Muscle layer of colon (tissue), 2 donors: ENCODE results near the gene YBX1.

Experiments used
- H3K27ac ChIP-seq: one replicate; pipeline ENCODE4 v1.7.0; 2013; ENCODE audit warnings: low read depth, mild to moderate bottlenecking, low read length, moderate library complexity
- H3K27me3 ChIP-seq, 2 donors: one replicate each; pipeline ENCODE4 v1.7.0; 2013; ENCODE audit warnings: low read length in 2 of 2, mild to moderate bottlenecking in 2 of 2; ENCODE audit not compliant: insufficient read depth in 2 of 2, control insufficient read depth in 1 of 2
- H3K36me3 ChIP-seq: one replicate; pipeline ENCODE4 v1.7.0; 2013; ENCODE audit warnings: mild to moderate bottlenecking, low read length; ENCODE audit not compliant: insufficient read depth
- H3K4me1 ChIP-seq: one replicate; pipeline ENCODE4 v1.7.0; 2013; ENCODE audit warnings: mild to moderate bottlenecking, low read length; ENCODE audit not compliant: insufficient read depth
- H3K4me3 ChIP-seq, 2 donors: one replicate each; pipeline ENCODE4 v1.7.0; 2013; ENCODE audit warnings: low read length in 2 of 2, low read depth in 1 of 2, mild to moderate bottlenecking in 1 of 2, moderate library complexity in 1 of 2
- H3K9ac ChIP-seq: one replicate; pipeline ENCODE4 v1.7.0; 2013; ENCODE audit warnings: low read length
- H3K9me3 ChIP-seq: one replicate; pipeline ENCODE4 v1.7.0; 2013; ENCODE audit warnings: mild to moderate bottlenecking, low read length
- donor health status: abdominal sarcoma.
- donor health status: Adenocarcinoma of cecum.

The YBX1 gene

GRCh38 chr1:42736571-42737200 is 54.5 kb downstream of the YBX1 start:
- Histone ChIP-seq H3K9ac (no peak overlapping the region), H3K4me3 (no peak overlapping the region), H3K36me3 (no peaks in the 10 kb centered on the region), H3K9me3 (no peaks in the 10 kb centered on the region), H3K27ac (no peak overlapping the region), H3K4me1 (no peaks in the 10 kb centered on the region), H3K27me3 (no peaks in the 10 kb centered on the region)

- Histone ChIP-seq H3K4me3 (no peak overlapping the region), H3K9ac (no peak overlapping the region), H3K27me3 (no peaks in the 10 kb centered on the region), H3K4me1 (no peaks in the 10 kb centered on the region), H3K36me3 (no peaks in the 10 kb centered on the region), H3K27ac (no peak overlapping the region), H3K9me3 (no peaks in the 10 kb centered on the region)
Observed at GRCh38 chr1:42737257-42737656, 55.0 kb downstream of the YBX1 start.

DNA sequence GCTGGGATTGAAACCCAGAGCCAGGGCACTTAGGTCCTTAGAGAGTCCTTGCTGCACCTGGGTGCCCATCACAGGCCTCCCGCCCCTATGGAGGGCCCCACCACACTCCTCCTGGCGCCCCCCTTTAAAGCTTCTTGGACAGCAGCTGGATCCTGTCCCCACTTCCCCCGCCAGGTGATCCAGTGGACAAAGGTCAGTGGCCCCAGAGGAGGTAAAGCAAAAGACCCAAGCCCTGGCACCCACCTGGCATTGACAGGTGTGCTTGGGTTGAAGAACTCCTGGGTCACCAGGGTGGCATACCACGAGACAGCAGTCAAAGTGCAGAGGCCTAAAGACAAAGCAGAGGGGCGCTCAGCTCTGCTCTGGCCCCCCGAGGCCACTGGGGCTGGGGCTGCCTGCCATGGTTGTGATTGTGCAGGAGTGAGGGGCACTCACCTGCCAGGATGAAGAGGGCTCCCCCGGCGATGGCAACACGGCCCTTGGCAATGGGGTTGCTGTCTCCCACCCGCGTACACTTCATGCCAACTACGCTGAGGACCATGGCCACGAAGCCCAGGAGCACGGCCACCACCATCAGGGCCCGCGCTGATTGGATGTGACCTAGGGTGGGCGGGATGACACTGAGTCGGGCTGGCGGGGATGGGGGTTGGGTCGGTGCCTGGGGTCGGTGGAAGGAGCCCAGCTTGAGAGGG is 55.9 kb downstream of the YBX1 start:
- no peaks in the 10 kb centered on the region for H3K36me3 ChIP-seq
- no peak overlapping the region for H3K27ac ChIP-seq
- no peaks in the 10 kb centered on the region for H3K27me3 ChIP-seq
- no peak overlapping the region for H3K9ac ChIP-seq
- no peaks in the 10 kb centered on the region for H3K9me3 ChIP-seq
- H3K4me3 ChIP-seq, result no peak overlapping the region
- no peaks in the 10 kb centered on the region for H3K4me1 ChIP-seq

GRCh38 chr1:42738678-42739226 is 56.5 kb downstream of the YBX1 start:
- H3K4me3 ChIP-seq, result no peak overlapping the region
- no peaks in the 10 kb centered on the region for H3K4me1 ChIP-seq
- H3K9ac ChIP-seq, result no peak overlapping the region
- no peaks in the 10 kb centered on the region for H3K36me3 ChIP-seq
- no peaks in the 10 kb centered on the region for H3K27me3 ChIP-seq
- H3K27ac ChIP-seq, result no peak overlapping the region
- H3K9me3 ChIP-seq, result no peaks in the 10 kb centered on the region

DNA sequence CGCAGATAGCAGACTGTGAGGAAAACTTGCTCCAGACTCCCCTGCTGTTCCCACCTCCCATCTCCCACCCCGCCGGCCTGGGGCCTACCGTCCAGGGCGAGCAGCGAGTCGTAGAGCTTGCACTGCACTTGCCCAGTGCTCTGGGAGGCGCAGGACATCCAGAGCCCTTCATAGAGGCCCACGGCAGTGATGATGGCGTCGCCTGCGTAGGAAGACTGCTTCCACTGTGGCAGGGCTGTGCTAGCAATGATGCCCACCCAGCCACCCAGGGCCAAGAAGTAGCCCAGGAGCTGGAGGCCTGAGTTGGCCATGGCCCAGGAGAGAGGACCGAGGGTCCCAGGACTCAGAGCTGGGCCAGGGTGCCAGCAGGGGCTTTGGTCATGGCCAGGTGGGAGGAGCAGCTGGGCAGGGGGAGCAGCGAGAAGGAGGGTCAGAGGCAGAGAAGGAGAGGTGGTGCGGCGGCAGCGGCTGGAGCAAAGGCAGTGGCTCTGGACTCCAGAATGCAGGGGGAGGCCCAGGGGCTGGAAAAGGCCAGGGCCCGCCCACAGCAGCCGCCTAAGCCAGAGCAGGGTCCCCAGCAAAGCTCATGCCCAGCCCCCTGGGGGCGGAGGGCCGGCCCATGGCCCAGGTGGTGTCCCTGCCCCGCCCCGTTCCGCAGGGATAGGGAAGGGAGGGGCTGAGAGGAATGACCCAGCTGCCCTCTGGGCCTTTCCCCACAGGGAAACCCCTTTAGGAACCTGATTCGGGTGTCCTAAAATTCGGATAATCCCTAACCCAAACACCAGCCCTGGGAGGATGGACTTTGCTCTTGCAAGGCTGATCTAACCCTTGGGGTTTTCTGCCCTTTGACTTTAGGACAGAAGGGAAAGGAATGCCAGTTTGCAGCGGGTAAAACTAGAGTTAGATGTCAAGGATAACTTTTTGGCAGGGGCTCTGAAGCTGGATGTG is 57.8 kb downstream of the YBX1 start, which contains the start of gene CLDN19:
TSS of gene CLDN19 (minus strand) at position 484 of the 948 bp plus-strand sequence. CDS start at position 311, 173 bp downstream.
- Histone ChIP-seq H3K4me1 (no peaks in the 10 kb centered on the region), H3K9ac (no peak within 1 kb of the TSS), H3K36me3 (no peaks in the 10 kb centered on the region), H3K4me3 (no peak within 1 kb of the TSS), H3K9me3 (no peaks in the 10 kb centered on the region), H3K27me3 (no peaks in the 10 kb centered on the region), H3K27ac (no peak within 1 kb of the TSS)

- Histone ChIP-seq H3K27ac (no peak overlapping the region), H3K4me1 (no peaks in the 10 kb centered on the region), H3K4me3 (no peak overlapping the region), H3K9me3 (no peaks in the 10 kb centered on the region), H3K36me3 (peaks cover 3% of the 10 kb centered on the region), H3K9ac (no peak overlapping the region), H3K27me3 (no peaks in the 10 kb centered on the region)
Observed at GRCh38 chr1:42740851-42741580, 58.8 kb downstream of the YBX1 start.

DNA sequence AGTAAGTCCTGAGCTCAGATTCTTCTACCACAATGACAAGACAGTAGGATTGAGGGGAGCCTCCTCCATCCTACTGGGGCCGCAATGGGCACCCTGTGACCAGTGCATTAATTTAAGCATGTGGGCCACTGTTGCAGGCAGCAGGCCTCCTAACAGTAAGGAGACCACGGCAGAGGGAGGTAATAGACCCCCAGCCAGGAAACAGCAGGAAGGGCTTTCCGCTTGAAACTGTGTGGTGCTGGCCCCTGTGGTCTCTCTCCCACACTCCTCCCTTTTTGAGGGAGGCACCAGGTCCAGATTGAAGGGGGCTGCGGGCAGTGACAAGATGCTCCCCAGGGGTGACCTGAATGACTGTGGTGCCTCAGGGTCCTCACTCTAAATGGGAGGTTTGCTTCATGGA is 59.5 kb downstream of the YBX1 start:
- Histone ChIP-seq H3K36me3 (peaks cover 10% of the 10 kb centered on the region), H3K27me3 (no peaks in the 10 kb centered on the region), H3K9ac (no peak overlapping the region), H3K27ac (no peak overlapping the region), H3K4me3 (no peak overlapping the region), H3K4me1 (no peaks in the 10 kb centered on the region), H3K9me3 (no peaks in the 10 kb centered on the region)

DNA sequence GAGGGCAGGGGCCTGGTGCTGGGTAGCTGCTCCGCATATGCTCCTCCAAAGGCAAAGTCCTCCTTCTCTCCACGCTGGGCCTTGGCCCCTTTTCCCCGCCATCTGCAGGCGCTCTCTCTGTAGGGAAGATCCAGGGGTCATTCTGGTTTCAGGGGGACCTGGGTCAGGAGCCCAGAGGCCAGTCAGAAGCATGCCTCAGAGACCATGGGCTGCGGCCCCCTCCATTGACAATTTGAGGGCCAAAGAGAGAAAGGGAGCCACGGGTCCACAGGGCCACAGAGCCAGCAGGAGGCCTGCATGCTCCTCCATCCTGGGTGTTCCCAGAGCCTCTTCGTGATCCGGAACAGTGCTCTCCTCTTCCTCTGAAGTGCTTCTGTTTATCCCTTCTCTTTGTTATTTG is 59.9 kb downstream of the YBX1 start:
- Histone ChIP-seq H3K4me1 (no peaks in the 10 kb centered on the region), H3K4me3 (no peak overlapping the region), H3K36me3 (peaks cover 10% of the 10 kb centered on the region), H3K9ac (no peak overlapping the region), H3K9me3 (no peaks in the 10 kb centered on the region), H3K27me3 (no peaks in the 10 kb centered on the region), H3K27ac (no peak overlapping the region)

DNA sequence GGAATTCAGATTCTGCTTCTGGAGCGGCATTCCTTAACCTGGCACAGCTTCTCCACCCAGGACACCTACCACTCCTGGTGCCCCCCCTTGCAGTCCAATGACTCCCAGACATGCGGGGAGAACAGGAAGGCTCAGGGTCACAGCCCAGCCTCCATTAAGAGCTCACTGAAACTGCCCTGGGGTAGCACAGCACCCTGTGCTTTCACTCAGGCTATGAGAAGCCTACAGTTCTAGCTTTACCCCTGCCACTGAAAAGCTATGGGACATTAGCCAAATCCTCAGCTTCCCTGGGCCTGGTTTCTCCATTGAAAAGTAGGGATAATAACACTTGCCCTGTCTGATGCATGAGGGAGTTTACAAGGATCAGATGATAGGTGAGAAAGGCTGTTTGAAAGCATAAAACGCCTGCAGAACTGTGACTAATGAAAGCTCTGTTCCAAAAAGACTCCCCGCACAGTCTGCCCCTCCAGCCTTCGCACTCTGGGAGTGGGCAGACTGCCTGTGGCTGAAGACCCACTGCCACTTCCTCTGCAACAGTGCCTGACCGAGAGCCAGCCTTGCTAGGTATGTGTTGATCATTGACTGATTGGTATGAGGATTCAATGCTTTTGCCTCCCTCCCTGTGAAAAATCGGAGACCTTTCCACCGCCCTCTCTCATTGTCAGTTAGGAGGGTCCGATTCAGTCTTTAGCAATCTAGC is 60.5 kb downstream of the YBX1 start:
- Histone ChIP-seq H3K27me3 (no peaks in the 10 kb centered on the region), H3K36me3 (peaks cover 11% of the 10 kb centered on the region), H3K27ac (no peak overlapping the region), H3K4me1 (no peaks in the 10 kb centered on the region), H3K4me3 (no peak overlapping the region), H3K9ac (no peak overlapping the region), H3K9me3 (no peaks in the 10 kb centered on the region)

GRCh38 chr1:42743317-42744147 is 61.3 kb downstream of the YBX1 start:
- H3K27ac ChIP-seq, result no peak overlapping the region
- H3K36me3 ChIP-seq, result peaks cover 18% of the 10 kb centered on the region
- no peak overlapping the region for H3K4me3 ChIP-seq
- no peaks in the 10 kb centered on the region for H3K9me3 ChIP-seq
- H3K27me3 ChIP-seq, result no peaks in the 10 kb centered on the region
- H3K4me1 ChIP-seq, result no peaks in the 10 kb centered on the region
- no peak overlapping the region for H3K9ac ChIP-seq
